Right lobe of liver (tissue), 4 donors: ENCODE measurements around the gene PRRG4.

Experiments used
- POLR2A ChIP-seq: fragments of 450-650 bp; IDR thresholded peaks from one replicate; pipeline ENCODE4 v1.6.1; 2017; ENCODE audit warnings: antibody characterized with exemption, mild to moderate bottlenecking
- TF ChIP-seq, protein P1 (sequence below), 4 donors: fragments of 200-600 bp in 3 of 4; fragments of 450-650 bp in 1 of 4; IDR thresholded peaks; one replicate each; pipeline versions ENCODE4 v1.5.1 to v1.8.0; 2016 to 2022; ENCODE audit warnings: antibody characterized with exemption in 4 of 4, mild to moderate bottlenecking in 2 of 4
- donor health status: DM: no; HTN: no; CAD: no.
- donor health status: DM: no; HTN: no; CAD: no.
- donor health status: DM: no; HTN: yes; CAD: no.

DNA sequence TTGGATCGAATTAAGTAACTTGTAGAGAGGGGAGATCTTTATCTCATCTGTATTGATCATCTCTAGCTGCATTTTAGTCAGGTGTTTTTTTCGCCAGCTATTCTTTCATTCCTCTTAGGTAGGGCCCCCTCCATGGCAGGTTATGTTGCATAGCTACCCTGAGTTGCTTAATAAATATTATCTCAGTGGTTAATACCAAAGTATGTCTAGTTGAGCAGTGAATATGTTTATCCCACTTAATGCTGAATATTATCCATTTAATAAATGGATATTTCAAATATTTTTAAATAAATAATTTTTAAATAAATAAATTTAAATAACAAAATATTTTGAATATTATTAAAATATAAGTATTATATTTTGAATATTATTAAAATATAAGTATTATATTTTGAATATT is 9.6 kb downstream of the PRRG4 start:
- no peak for TF ChIP-seq POLR2A
- TF ChIP-seq, protein P1, sequence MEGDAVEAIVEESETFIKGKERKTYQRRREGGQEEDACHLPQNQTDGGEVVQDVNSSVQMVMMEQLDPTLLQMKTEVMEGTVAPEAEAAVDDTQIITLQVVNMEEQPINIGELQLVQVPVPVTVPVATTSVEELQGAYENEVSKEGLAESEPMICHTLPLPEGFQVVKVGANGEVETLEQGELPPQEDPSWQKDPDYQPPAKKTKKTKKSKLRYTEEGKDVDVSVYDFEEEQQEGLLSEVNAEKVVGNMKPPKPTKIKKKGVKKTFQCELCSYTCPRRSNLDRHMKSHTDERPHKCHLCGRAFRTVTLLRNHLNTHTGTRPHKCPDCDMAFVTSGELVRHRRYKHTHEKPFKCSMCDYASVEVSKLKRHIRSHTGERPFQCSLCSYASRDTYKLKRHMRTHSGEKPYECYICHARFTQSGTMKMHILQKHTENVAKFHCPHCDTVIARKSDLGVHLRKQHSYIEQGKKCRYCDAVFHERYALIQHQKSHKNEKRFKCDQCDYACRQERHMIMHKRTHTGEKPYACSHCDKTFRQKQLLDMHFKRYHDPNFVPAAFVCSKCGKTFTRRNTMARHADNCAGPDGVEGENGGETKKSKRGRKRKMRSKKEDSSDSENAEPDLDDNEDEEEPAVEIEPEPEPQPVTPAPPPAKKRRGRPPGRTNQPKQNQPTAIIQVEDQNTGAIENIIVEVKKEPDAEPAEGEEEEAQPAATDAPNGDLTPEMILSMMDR (IDR thresholded peaks at IDR 0.05): no peak
